ENCODE measurements around the gene TXNDC17. TPM values are rescaled to one million over a fixed set of nuclear protein-coding genes. Genes with fewer than 3 reads are reported as not detected.

TXNDC17 gene
- total and polyA plus RNA-seq, 9 of the 15 experiments (the other 6 are each of a cell fraction or from before 2014, with no cell fraction given): 108 to 759 (median 179) TPM

GRCh38 chr17:6675201-6675825 lies 34.5 kb downstream of the TXNDC17 start:
- H3K4me1 ChIP-seq (replicated peaks in 1 of 2; ENCODE audit: control insufficient read depth in 2 of 2, insufficient read depth in 2 of 2, low read length in 2 of 2): no peaks in the 10 kb centered on the region; a peak in 1 of 5 replicates
- no peaks in the 10 kb centered on the region for H3K9me3 ChIP-seq (replicated peaks; ENCODE audit: control insufficient read depth, insufficient read depth, low read depth, low read length)
- peak; percentile 13 to 28 (median 26) for DNase-seq (ENCODE audit: extremely low read depth in 1 of 4, low spot score in 3 of 4)
- H3K79me2 ChIP-seq (ENCODE audit: control insufficient read depth, insufficient read depth, low read length): no peaks in the 10 kb centered on the region
- intact Hi-C loops (cut with micrococcal nuclease): no loop called here
- H4K20me1 ChIP-seq (replicated peaks; ENCODE audit: control insufficient read depth, insufficient read depth, low read length): no peaks in the 10 kb centered on the region
- no peak overlapping the region for H3K9ac ChIP-seq (ENCODE audit: insufficient read depth in 1 of 2, low read depth in 2 of 2, low read length in 2 of 2)
- no peak overlapping the region for H3K4me2 ChIP-seq (ENCODE audit: insufficient read depth, low read length)
- no peak overlapping the region for H3K27ac ChIP-seq (ENCODE audit: extremely low read depth, low read depth, low read length)
- no peak; the same call in 2 of the 3 replicates for ATAC-seq
- peaks cover 9 to 48% of the 10 kb centered on the region in 2 experiments; a peak in 4 of 5 replicates for H3K27me3 ChIP-seq (ENCODE audit: control insufficient read depth in 2 of 2, insufficient read depth in 2 of 2, low read length in 2 of 2)
- ChIA-PET CTCF (ENCODE audit: low intra/inter-chr PET ratio) (no interaction called here), POLR2A (no interaction called here)
- no peak overlapping the region for H3K4me3 ChIP-seq
- BruUV-seq (replicated peaks): no TSS peak
- FAIRE-seq: no peak
- WGBS (ENCODE audit: insufficient coverage, low coverage, missing lambda C conversion rate): 2% methylated on average over 9 of the region's 11 CpGs
- in situ Hi-C loops (cut with MboI): no loop called here
- H2AFZ ChIP-seq (ENCODE audit: low read depth, low read length): no peak overlapping the region
- no peaks in the 10 kb centered on the region for H3K9me1 ChIP-seq (ENCODE audit: control insufficient read depth, insufficient read depth, low read length)
- no peaks in the 10 kb centered on the region for H3K36me3 ChIP-seq (ENCODE audit: control insufficient read depth, insufficient read depth, low read length)
- TF ChIP-seq CBFA2T3 (IDR thresholded peaks at IDR 0.05): 0 out of 2 replicates have a peak, but pooled peaks have one; percentile 22
- peak; percentile 20; the same call in 1 of the 2 replicates for TF ChIP-seq CTBP1 (IDR thresholded peaks at IDR 0.05; ENCODE audit: borderline replicate concordance)
- TF ChIP-seq E2F8 (IDR thresholded peaks at IDR 0.05; ENCODE audit: low read depth, partially characterized antibody): no peak
- TF ChIP-seq ID3 (CRISPR knock-in tag; IDR thresholded peaks at IDR 0.05): no peak
- no peak for TF ChIP-seq ID3 (tag; IDR thresholded peaks at IDR 0.05)

Data from K562 (cell line).